GM21737 (cell line): ENCODE results near the gene CCSAP.

Experiments used
- ATAC-seq: cut with Tn5 transposase; IDR thresholded peaks from one replicate; pipeline ENCODE4 v1.9.1; 2021; ENCODE audit warnings: mild to moderate bottlenecking, moderate library complexity; ENCODE audit not compliant: unreplicated experiment

CCSAP gene

DNA sequence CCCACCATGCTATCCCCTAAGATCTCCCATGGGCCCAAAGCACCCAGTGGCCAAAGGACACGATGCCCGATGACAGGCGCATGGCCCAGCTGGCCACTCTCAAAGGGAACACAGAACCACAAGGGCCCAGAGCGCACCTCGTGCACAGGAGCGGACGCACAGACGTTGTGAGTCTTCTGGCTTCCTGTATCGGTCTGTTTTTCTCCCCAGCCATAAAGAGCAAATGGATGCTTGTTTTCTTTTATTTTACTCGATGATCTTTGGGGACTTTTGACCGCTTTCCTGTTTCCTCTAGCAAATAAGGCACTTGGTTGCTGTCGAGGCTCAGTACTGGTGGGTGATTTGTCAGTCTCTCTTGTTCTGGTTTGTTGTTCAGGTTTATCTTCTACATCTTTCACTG is 16.2 kb downstream of the CCSAP start:
- ATAC-seq = no peak

- ATAC-seq = no peak
Observed at GRCh38 chr1:229325853-229326487, 16.9 kb downstream of the CCSAP start.

DNA sequence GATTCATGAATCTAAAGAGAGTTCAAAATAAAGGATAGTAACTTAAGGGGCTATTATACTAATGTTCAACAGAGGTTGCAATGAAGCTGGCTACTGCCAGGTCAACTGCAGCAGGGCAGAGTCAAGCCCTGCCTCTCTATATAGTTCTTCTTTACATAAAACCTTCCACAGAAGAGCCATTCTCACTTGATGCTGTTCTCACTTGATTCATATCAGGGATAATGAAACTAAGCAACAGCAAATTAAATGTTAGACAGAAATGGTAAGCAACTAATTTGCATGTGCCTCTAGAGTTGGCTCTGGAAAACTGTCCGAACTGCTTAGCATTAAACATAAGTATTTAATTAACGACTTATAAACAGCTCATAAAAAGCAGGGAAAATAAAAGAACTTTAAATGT is 17.4 kb downstream of the CCSAP start:
- ATAC-seq = no peak

- ATAC-seq = no peak
Observed at GRCh38 chr1:229323885-229324553, 18.8 kb downstream of the CCSAP start.

GRCh38 chr1:229323201-229323600 is 19.6 kb downstream of the CCSAP start:
- ATAC-seq = no peak

DNA sequence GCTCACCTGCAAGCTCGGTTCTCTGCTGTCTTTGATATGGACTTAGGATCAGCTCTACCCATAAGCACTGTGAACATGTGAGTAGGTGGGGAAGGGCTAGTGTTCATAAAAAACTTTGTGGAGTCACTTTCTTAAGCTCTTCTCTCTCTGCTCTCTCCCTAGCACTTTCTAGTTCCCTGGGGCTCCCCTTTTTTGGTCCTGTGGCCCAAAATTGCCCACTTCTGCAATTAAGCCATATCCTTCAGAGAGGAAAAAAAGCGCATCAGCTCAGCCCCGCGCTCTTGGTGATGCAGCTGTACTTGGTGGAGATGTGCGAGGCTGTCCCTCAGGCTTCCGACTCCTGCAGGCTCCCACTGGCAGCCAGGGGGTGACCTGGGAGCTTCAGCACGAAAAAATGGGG is 23.4 kb downstream of the CCSAP start:
- no peak for ATAC-seq

DNA sequence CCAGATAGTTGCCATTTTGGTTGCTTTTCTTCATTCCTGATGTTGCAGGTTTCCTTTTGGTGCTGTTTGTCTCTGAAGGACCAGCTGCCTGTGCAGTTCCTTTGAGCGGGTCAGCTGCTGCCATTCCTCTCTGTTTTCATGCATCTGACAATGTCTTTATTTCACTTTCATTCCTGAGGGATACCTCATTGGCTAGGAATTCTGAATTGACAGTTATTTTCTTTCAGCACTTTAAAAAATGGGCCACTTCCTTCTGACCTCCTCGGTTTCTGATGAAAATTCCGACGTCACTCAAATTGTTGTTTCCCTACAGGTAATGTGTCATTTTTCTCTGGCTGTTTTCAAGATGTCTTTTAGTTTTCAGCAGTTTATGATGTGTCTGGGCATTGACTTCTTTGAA is 24.8 kb downstream of the CCSAP start:
- no peak for ATAC-seq

DNA sequence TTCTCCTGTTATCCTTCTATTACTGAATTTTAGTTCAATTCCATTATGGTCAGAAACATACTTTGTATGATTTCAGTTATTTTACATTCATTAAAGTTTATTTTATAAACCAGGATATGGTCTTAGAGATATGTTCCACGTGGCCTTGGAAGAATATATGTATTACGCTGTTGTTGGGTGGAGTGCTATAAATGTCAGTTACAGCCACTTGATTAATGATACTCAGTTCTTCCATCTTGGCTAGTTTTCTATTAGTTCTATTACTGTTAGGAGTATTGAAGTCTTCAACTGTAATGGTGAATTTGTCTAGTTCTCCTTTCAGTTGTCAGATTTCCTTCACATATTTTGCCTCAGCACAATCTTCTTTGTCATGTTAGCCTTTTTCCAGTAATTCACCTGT is 26.7 kb downstream of the CCSAP start:
- no peak for ATAC-seq

GRCh38 chr1:229310833-229311232 is 32.0 kb downstream of the CCSAP start:
- no peak for ATAC-seq

DNA sequence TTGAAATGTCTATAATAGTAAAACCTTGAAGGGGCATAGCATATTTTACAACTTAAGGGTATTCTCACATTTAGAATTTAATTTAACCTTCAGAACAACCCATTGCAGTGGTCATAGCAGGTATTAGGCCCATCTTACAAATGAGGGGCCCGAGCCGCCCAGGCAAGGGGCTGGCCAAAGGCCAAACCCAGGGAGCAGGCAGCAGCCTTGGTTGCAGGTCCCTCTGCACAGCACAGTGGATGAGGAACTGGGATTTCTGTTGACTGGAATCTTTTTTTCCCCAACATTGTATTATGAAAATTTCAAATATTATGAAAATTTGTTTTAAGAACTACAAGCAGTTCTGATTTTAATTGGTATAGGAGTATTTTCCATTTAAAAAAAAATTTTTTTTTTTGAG is 33.2 kb downstream of the CCSAP start:
- no peak for ATAC-seq

- no peak for ATAC-seq
Observed at GRCh38 chr1:229309074-229309473, 33.8 kb downstream of the CCSAP start.

DNA sequence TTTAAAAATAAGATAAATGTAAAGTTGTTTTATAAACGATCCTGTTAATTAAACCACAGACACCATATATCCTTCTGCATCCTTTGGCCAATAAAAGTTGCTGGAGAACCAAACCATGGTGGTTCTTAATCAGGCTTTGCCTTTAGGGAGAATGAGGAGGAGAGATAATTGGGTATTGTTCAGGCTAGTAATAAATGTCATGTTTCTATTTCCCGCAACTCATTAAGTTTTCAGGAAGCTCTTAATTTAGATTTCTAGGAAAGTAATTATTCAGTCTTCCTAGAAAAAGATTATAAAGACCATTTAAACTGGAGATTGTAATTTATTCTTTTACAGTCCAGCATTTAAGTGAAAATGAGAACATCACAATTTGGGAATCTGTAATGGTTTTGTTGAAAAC is 37.5 kb downstream of the CCSAP start:
- ATAC-seq = no peak

DNA sequence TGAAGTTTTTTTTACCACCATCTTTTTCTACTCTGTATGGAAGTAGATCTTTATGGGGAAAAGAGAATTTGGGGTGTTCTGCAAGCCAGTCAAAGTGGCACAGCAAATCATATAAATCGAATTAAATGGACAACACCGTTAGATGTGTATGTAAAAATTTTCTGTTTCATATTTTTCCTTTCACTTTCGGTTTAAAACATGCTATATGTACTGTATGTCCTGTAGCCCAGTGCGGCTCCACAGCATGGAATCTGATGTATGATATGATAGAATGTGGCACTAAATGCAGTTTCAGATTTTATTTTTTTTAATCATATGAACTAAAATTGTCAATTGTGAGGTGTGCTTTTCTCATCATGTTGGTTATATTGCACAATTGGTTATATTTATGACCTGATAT is 39.0 kb downstream of the CCSAP start:
- no peak for ATAC-seq

DNA sequence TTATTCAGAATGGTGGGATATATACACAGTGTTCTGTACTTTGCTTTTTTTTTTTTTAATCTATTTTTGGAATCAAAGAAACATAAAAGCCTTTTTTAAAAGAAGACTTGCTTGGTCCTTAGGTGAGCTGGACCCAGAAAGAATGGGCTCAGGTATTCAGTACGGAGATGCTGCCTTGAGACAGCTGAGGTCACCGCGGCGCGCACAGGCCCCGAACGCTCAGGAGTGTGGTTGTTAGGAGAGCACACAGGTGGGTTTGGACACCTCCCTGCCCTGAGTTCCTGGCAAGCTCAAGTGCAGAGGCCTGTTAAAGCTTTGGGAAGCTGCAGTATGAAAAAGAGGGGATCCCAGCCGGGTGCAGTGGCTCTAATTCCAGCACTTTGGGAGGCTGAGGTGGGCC is 40.1 kb downstream of the CCSAP start:
- ATAC-seq = no peak

DNA sequence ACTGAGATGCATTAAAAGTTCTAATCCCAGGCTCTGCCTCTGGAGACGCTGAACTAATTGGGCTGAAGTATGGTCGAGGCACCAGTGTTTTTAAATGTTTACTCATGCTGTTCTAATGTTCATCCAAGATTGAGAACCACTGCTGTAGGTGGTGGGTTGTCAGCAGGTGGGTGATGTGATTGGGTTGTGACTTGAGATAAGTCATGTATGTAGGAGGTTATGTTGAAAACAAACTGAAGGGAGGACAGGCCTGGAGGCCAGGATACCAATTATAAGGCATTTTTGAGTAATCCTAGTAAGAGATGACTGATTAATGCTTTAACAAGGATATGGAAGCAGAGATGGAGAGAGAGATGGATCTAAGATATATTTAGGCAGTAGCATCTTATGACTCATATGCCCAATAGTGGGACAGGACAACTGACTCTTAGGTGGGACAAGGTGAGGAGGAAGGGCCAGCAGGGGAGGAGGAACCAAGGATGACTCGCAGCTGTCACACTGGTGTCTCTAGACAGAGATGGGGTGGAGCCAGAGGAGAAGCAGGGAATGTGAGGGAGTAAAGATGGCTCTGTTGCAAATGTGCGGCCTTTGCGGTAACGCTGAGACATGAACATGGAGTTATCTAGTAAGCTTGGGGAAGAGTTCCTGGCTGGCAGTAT is 42.6 kb downstream of the CCSAP start:
- no peak for ATAC-seq

- no peak for ATAC-seq
Observed at GRCh38 chr1:229298887-229299503, 43.9 kb downstream of the CCSAP start.

DNA sequence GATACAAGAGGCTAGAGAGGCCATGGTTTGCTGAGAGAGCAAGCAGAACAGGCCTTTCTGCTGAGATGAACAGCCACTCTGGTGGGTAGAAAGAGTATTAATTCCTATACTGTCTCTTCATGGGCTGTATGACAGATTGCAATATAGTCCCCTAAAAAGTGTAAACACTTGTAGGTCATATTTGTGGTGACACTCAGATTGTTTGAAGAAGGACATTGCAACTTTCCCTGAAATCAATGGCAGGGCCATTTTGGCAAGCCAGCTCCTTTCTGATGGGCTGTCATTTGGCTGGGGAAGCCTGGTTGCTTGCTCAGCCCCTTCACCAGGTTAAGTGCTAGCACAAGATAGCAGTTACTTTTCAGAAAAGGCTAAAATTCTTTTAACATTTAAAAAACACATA is 44.4 kb downstream of the CCSAP start:
- no peak for ATAC-seq

- ATAC-seq = no peak
Observed at GRCh38 chr1:229297746-229298145, 45.1 kb downstream of the CCSAP start.

- no peak for ATAC-seq
Observed at GRCh38 chr1:229296541-229296941, 46.3 kb downstream of the CCSAP start.

DNA sequence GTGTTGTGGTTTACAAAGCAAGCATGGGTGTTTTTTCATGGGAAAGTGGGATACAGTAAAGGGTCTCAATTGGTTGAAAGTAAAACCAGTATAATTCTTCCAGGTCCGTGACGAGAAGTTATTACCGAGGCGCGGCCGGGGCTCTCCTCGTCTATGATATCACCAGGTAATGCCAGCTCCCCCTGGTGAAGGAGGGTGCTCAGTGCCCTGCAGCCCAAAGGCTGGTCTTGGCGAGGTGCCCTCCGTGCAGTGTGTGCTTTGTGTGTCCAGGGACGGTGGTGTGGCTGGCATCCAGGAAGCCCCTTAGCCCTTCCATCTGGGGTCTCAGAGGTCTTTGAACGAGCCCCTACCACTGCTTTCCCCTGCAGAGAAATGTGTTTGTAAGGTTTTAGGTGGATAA is 47.1 kb downstream of the CCSAP start:
- ATAC-seq = no peak

GRCh38 chr1:229293528-229294204 is 49.2 kb downstream of the CCSAP start:
- ATAC-seq = no peak
